Immature natural killer cell (primary cell): ENCODE measurements around the gene THOP1. TPM values are rescaled to one million over a fixed set of nuclear protein-coding genes. Genes with fewer than 3 reads are reported as not detected.

Experiments used
- DNase-seq, 3 donors: peaks; one replicate each; pipeline ENCODE4 v3.0.0; 2022; ENCODE audit warnings: mixed read lengths in 1 of 3
- H3K27ac Mint-ChIP-seq, 6 donors: one replicate each; pipeline ENCODE4 v1.8.0; 2020; ENCODE audit warnings: mixed read lengths in 6 of 6, mild to moderate bottlenecking in 5 of 6, inconsistent platforms in 4 of 6, moderate library complexity in 3 of 6
- H3K27me3 Mint-ChIP-seq, 3 donors: one replicate each; pipeline ENCODE4 v1.8.0; 2020 to 2021; ENCODE audit warnings: low read depth in 3 of 3, mild to moderate bottlenecking in 3 of 3, mixed read lengths in 3 of 3, moderate library complexity in 3 of 3, inconsistent platforms in 1 of 3
- H3K36me3 Mint-ChIP-seq, 3 donors: one replicate each; pipeline ENCODE4 v1.8.0; 2020; ENCODE audit warnings: mixed read lengths in 3 of 3, inconsistent platforms in 2 of 3, mild to moderate bottlenecking in 2 of 3
- H3K4me1 Mint-ChIP-seq, 2 donors: one replicate each; pipeline ENCODE4 v1.8.0; 2020; ENCODE audit warnings: inconsistent platforms in 2 of 2, mild to moderate bottlenecking in 2 of 2, mixed read lengths in 2 of 2, moderate library complexity in 1 of 2
- H3K4me3 Mint-ChIP-seq, 5 donors: one replicate each; pipeline ENCODE4 v1.8.0; 2020; ENCODE audit warnings: mild to moderate bottlenecking in 5 of 5, mixed read lengths in 5 of 5, inconsistent platforms in 3 of 5, moderate library complexity in 3 of 5
- H3K9me3 Mint-ChIP-seq, 6 donors: one replicate each; pipeline ENCODE4 v1.8.0; 2020; ENCODE audit warnings: mild to moderate bottlenecking in 6 of 6, mixed read lengths in 6 of 6, inconsistent platforms in 4 of 6, moderate library complexity in 3 of 6
- polyA plus RNA-seq, 3 donors: library from polyadenylated mRNA; unstranded; fragments of 300-500 nt; fragmentation: Illumina TruSeq; gene quantifications; one replicate each; pipeline ENCODE4 v1.2.3, GENCODE V29; 2021

Gene THOP1
- polyA plus RNA-seq, 3 donors from 2014 or later, result 20.0 to 39.9 (median 31.6) TPM

GRCh38 chr19:2756921-2757881 lies 28.1 kb upstream of the THOP1 start:
- no peak for DNase-seq
- peak overlapping the region in 1 of 6 donors; percentile 7 for H3K27ac Mint-ChIP-seq
- H3K27me3 Mint-ChIP-seq, result peaks cover 0 to 3% (median 0%) of the 10 kb centered on the region in 3 donors
- no peaks in the 10 kb centered on the region for H3K9me3 Mint-ChIP-seq
- peaks cover 0 to 22% (median 18%) of the 10 kb centered on the region in 3 donors for H3K36me3 Mint-ChIP-seq
- no peaks in the 10 kb centered on the region for H3K4me1 Mint-ChIP-seq
- H3K4me3 Mint-ChIP-seq, result no peak overlapping the region

- H3K36me3 Mint-ChIP-seq, result peaks cover 0 to 22% (median 18%) of the 10 kb centered on the region in 3 donors
- H3K27ac Mint-ChIP-seq, result no peak overlapping the region
- no peak for DNase-seq
- peaks cover 0 to 3% (median 0%) of the 10 kb centered on the region in 3 donors for H3K27me3 Mint-ChIP-seq
- no peaks in the 10 kb centered on the region for H3K9me3 Mint-ChIP-seq
- no peak overlapping the region for H3K4me3 Mint-ChIP-seq
- H3K4me1 Mint-ChIP-seq, result no peaks in the 10 kb centered on the region
These were observed 26.5 kb upstream of the THOP1 start for GRCh38 chr19:2758601-2759313.

- no peak overlapping the region for H3K4me3 Mint-ChIP-seq
- no peak for DNase-seq
- H3K27ac Mint-ChIP-seq, result no peak overlapping the region
- H3K36me3 Mint-ChIP-seq, result peaks cover 0 to 25% (median 18%) of the 10 kb centered on the region in 3 donors
- no peaks in the 10 kb centered on the region for H3K9me3 Mint-ChIP-seq
- no peaks in the 10 kb centered on the region for H3K4me1 Mint-ChIP-seq
- H3K27me3 Mint-ChIP-seq, result peaks cover 0 to 3% (median 0%) of the 10 kb centered on the region in 3 donors
These were observed 25.9 kb upstream of the THOP1 start for GRCh38 chr19:2759362-2759761.

- Mint-ChIP-seq H3K9me3 (no peaks in the 10 kb centered on the region), H3K27ac (no peak overlapping the region), H3K4me1 (no peaks in the 10 kb centered on the region), H3K27me3 (peaks cover 0 to 4% (median 0%) of the 10 kb centered on the region in 3 donors), H3K4me3 (no peak overlapping the region), H3K36me3 (peaks cover 0 to 25% (median 18%) of the 10 kb centered on the region in 3 donors)
- DNase-seq, result no peak
These were observed 25.3 kb upstream of the THOP1 start for GRCh38 chr19:2759965-2760364.

- H3K27ac Mint-ChIP-seq, result no peak overlapping the region
These were observed 24.0 kb upstream of the THOP1 start for GRCh38 chr19:2761309-2761677.

GRCh38 chr19:2761876-2762782 lies 23.2 kb upstream of the THOP1 start:
- no peak overlapping the region for H3K27ac Mint-ChIP-seq
- no peak for DNase-seq
- H3K4me3 Mint-ChIP-seq, result no peak overlapping the region
- no peaks in the 10 kb centered on the region for H3K4me1 Mint-ChIP-seq
- H3K36me3 Mint-ChIP-seq, result peaks cover 0 to 14% (median 14%) of the 10 kb centered on the region in 3 donors
- H3K9me3 Mint-ChIP-seq, result no peaks in the 10 kb centered on the region
- peaks cover 0 to 7% (median 0%) of the 10 kb centered on the region in 3 donors for H3K27me3 Mint-ChIP-seq

More at GRCh38 chr19:2761309-2761677, 24.0 kb upstream of the THOP1 start:
- Mint-ChIP-seq H3K9me3 (no peaks in the 10 kb centered on the region), H3K4me3 (no peak overlapping the region), H3K27me3 (peaks cover 0 to 7% (median 0%) of the 10 kb centered on the region in 3 donors), H3K36me3 (peaks cover 0 to 16% (median 12%) of the 10 kb centered on the region in 3 donors), H3K4me1 (no peaks in the 10 kb centered on the region)
- no peak for DNase-seq

- no peaks in the 10 kb centered on the region for H3K4me1 Mint-ChIP-seq
- no peak overlapping the region for H3K27ac Mint-ChIP-seq
- H3K9me3 Mint-ChIP-seq, result no peaks in the 10 kb centered on the region
- H3K36me3 Mint-ChIP-seq, result peaks cover 0 to 14% (median 14%) of the 10 kb centered on the region in 3 donors
- H3K27me3 Mint-ChIP-seq, result peaks cover 0 to 7% (median 0%) of the 10 kb centered on the region in 3 donors
- no peak overlapping the region for H3K4me3 Mint-ChIP-seq
- DNase-seq, result no peak
These were observed 22.4 kb upstream of the THOP1 start for GRCh38 chr19:2762783-2763496.

- Mint-ChIP-seq H3K4me3 (no peak overlapping the region), H3K9me3 (no peaks in the 10 kb centered on the region), H3K36me3 (peaks cover 0 to 13% (median 11%) of the 10 kb centered on the region in 3 donors), H3K4me1 (no peaks in the 10 kb centered on the region), H3K27me3 (peaks cover 0 to 5% (median 0%) of the 10 kb centered on the region in 3 donors), H3K27ac (no peak overlapping the region)
- DNase-seq, result no peak
These were observed 21.6 kb upstream of the THOP1 start for GRCh38 chr19:2763687-2764086.

GRCh38 chr19:2764945-2765344 lies 20.4 kb upstream of the THOP1 start:
- Mint-ChIP-seq H3K27ac (peak overlapping the region in 1 of 6 donors; percentile 17), H3K36me3 (peaks cover 0 to 5% (median 3%) of the 10 kb centered on the region in 3 donors), H3K4me3 (no peak overlapping the region), H3K9me3 (no peaks in the 10 kb centered on the region), H3K27me3 (peaks cover 0 to 5% (median 0%) of the 10 kb centered on the region in 3 donors), H3K4me1 (no peaks in the 10 kb centered on the region)
- DNase-seq, result no peak

- Mint-ChIP-seq H3K27me3 (peaks cover 0 to 4% (median 0%) of the 10 kb centered on the region in 3 donors), H3K36me3 (peaks cover 0 to 3% (median 3%) of the 10 kb centered on the region in 3 donors), H3K9me3 (no peaks in the 10 kb centered on the region), H3K4me3 (no peak overlapping the region), H3K4me1 (no peaks in the 10 kb centered on the region), H3K27ac (peak overlapping the region in 1 of 6 donors; percentile 17)
- DNase-seq, result no peak
These were observed 19.9 kb upstream of the THOP1 start for GRCh38 chr19:2765376-2765775.

GRCh38 chr19:2766594-2767372 lies 18.5 kb upstream of the THOP1 start:
- DNase-seq, result no peak
- no peak overlapping the region for H3K27ac Mint-ChIP-seq
- H3K9me3 Mint-ChIP-seq, result no peaks in the 10 kb centered on the region
- peaks cover 0 to 4% (median 0%) of the 10 kb centered on the region in 3 donors for H3K27me3 Mint-ChIP-seq
- H3K4me1 Mint-ChIP-seq, result no peaks in the 10 kb centered on the region
- no peak overlapping the region for H3K4me3 Mint-ChIP-seq
- peaks cover 0 to 3% (median 3%) of the 10 kb centered on the region in 3 donors for H3K36me3 Mint-ChIP-seq

- no peaks in the 10 kb centered on the region for H3K9me3 Mint-ChIP-seq
- H3K36me3 Mint-ChIP-seq, result peaks cover 0 to 3% (median 3%) of the 10 kb centered on the region in 3 donors
- no peak for DNase-seq
- peaks cover 0 to 4% (median 2%) of the 10 kb centered on the region in 3 donors for H3K27me3 Mint-ChIP-seq
- H3K27ac Mint-ChIP-seq, result no peak overlapping the region
- H3K4me3 Mint-ChIP-seq, result no peak overlapping the region
- peaks cover 5 to 9% of the 10 kb centered on the region in 2 donors for H3K4me1 Mint-ChIP-seq
These were observed 17.6 kb upstream of the THOP1 start for GRCh38 chr19:2767688-2768087.
